Renal pelvis (tissue), 4 donors: ENCODE measurements around the gene TTC23. TPM values are rescaled to one million over a fixed set of nuclear protein-coding genes. Genes with fewer than 3 reads are reported as not detected.
"Not testable (repeated sequence)": the region's sequence is repeated elsewhere in the genome, so short reads cannot be mapped to it uniquely, and the experiment has no call there.

Experiments
- DNase-seq: peaks from one replicate; pipeline ENCODE4 v3.0.0-alpha.2; 2013
- polyA plus RNA-seq, 3 donors: library from polyadenylated mRNA; unstranded; fragments of 120-200 nt; gene quantifications; one replicate each; pipeline ENCODE4 v1.2.1, GENCODE V29; 2013; ENCODE audit not compliant: insufficient read length in 3 of 3

TTC23 gene
- polyA plus RNA-seq, 3 donors: 27.8 to 33.9 (median 29.1) TPM

- DNase-seq: no peak
Observed at GRCh38 chr15:99250494-99250856, 1.1 kb upstream of the TTC23 start.

GRCh38 chr15:99250001-99250400, 620 bp upstream of the TTC23 start:
- DNase-seq: no peak

GRCh38 chr15:99248000-99248715, 1.2 kb downstream of the TTC23 start:
- DNase-seq: no peak

GRCh38 chr15:99247062-99247461, 2.3 kb downstream of the TTC23 start:
- no peak for DNase-seq

- DNase-seq: no peak
Observed at GRCh38 chr15:99244306-99244705, 5.1 kb downstream of the TTC23 start.

GRCh38 chr15:99241752-99242151, 7.6 kb downstream of the TTC23 start:
- no peak for DNase-seq

GRCh38 chr15:99239545-99240198, 9.7 kb downstream of the TTC23 start:
- DNase-seq: no peak

- no peak for DNase-seq
Observed at GRCh38 chr15:99238849-99239248, 10.5 kb downstream of the TTC23 start.

- not testable (repeated sequence) for DNase-seq
Observed at GRCh38 chr15:99234160-99234559, 15.2 kb downstream of the TTC23 start.

- no peak for DNase-seq
Observed at GRCh38 chr15:99232740-99233139, 16.6 kb downstream of the TTC23 start.

- no peak for DNase-seq
Observed at GRCh38 chr15:99230867-99231266, 18.5 kb downstream of the TTC23 start.

- DNase-seq: no peak
Observed at GRCh38 chr15:99228120-99228770, 21.1 kb downstream of the TTC23 start.

- DNase-seq: no peak
Observed at GRCh38 chr15:99226802-99227201, 22.6 kb downstream of the TTC23 start.

- no peak for DNase-seq
Observed at GRCh38 chr15:99224372-99225214, 24.8 kb downstream of the TTC23 start.

GRCh38 chr15:99213187-99213811, 36.1 kb downstream of the TTC23 start:
- peak; percentile 52 for DNase-seq

- DNase-seq: no peak
Observed at GRCh38 chr15:99212406-99212805, 37.0 kb downstream of the TTC23 start.

- no peak for DNase-seq
Observed at GRCh38 chr15:99211926-99212325, 37.5 kb downstream of the TTC23 start.

GRCh38 chr15:99210334-99210733, 39.0 kb downstream of the TTC23 start:
- DNase-seq: no peak

- no peak for DNase-seq
Observed at GRCh38 chr15:99209326-99209725, 40.1 kb downstream of the TTC23 start.

GRCh38 chr15:99207672-99208071, 41.7 kb downstream of the TTC23 start:
- no peak for DNase-seq

GRCh38 chr15:99202176-99202552, 47.2 kb downstream of the TTC23 start:
- DNase-seq: no peak
